SK-N-SH treated with all-trans-retinoic acid at 6 μM for 48 hours (cell line): ENCODE results near the gene ALDH16A1.
A peak's percentile ranks its signal among the peaks of the same experiment; 100 is the strongest.

Source experiments
- ATAC-seq: fragments of 200-7000 bp; cut with Tn5 transposase; 3 replicates; pipeline ENCODE4 v1.9.1; 2020; ENCODE audit warnings: mild to moderate bottlenecking, moderate library complexity
- ARNTL ChIP-seq: fragments of 450-650 bp; formaldehyde crosslinking; IDR thresholded peaks from 2 replicates; pipeline ENCODE4 v1.5.0; 2020; ENCODE audit warnings: low read depth, mild to moderate bottlenecking, moderate library complexity, borderline replicate concordance
- BACH2 ChIP-seq: fragments of 250-450 bp; sonication (Bioruptor Pico); IDR thresholded peaks from 2 replicates; pipeline ENCODE4 v1.9.0; 2021; ENCODE audit warnings: mild to moderate bottlenecking, borderline replicate concordance
- CSDC2 ChIP-seq: fragments of 250-450 bp; sonication (Bioruptor Pico); IDR thresholded peaks from 2 replicates; pipeline ENCODE4 v1.5.0; 2020; ENCODE audit warnings: mild to moderate bottlenecking, moderate library complexity
- ESRRG ChIP-seq: fragments of 250-450 bp; sonication (Bioruptor Pico); IDR thresholded peaks from 2 replicates; pipeline ENCODE4 v1.6.1; 2021; ENCODE audit warnings: mild to moderate bottlenecking
- GLIS3 ChIP-seq: fragments of 250-450 bp; sonication (Bioruptor Pico); IDR thresholded peaks from 2 replicates; pipeline ENCODE4 v1.5.0; 2020; ENCODE audit warnings: mild to moderate bottlenecking, moderate library complexity
- ISL1 ChIP-seq: fragments of 250-450 bp; sonication (Bioruptor Pico); IDR thresholded peaks from 2 replicates; pipeline ENCODE4 v2.1.2; 2022; ENCODE audit warnings: mild to moderate bottlenecking, moderate library complexity
- OSR1 ChIP-seq: fragments of 250-450 bp; sonication (Bioruptor Pico); IDR thresholded peaks from 2 replicates; pipeline ENCODE4 v1.8.0; 2022; ENCODE audit warnings: moderate library complexity, mild to moderate bottlenecking, inconsistent platforms
- POU6F1 ChIP-seq: fragments of 250-450 bp; sonication (Bioruptor Pico); IDR thresholded peaks from 2 replicates; pipeline ENCODE4 v1.8.0; 2021; ENCODE audit warnings: low read depth, mild to moderate bottlenecking, moderate library complexity, borderline replicate concordance
- PPARA ChIP-seq: fragments of 250-450 bp; sonication (Bioruptor Pico); IDR thresholded peaks from 2 replicates; pipeline ENCODE4 v1.5.0; 2020; ENCODE audit warnings: mild to moderate bottlenecking, borderline replicate concordance
- RARB ChIP-seq: fragments of 250-450 bp; sonication (Bioruptor Pico); IDR thresholded peaks from 2 replicates; pipeline ENCODE4 v1.8.0; 2021; ENCODE audit warnings: mild to moderate bottlenecking, moderate library complexity
- SNAI2 ChIP-seq: fragments of 250-450 bp; sonication (Bioruptor Pico); IDR thresholded peaks from 2 replicates; pipeline ENCODE4 v1.5.0; 2020; ENCODE audit warnings: mild to moderate bottlenecking, moderate library complexity
- TCF4 ChIP-seq: fragments of 250-450 bp; sonication (Bioruptor Pico); IDR thresholded peaks from 2 replicates; pipeline ENCODE4 v1.8.0; 2021; ENCODE audit warnings: mild to moderate bottlenecking, moderate library complexity, borderline replicate concordance
- TOX ChIP-seq: fragments of 250-450 bp; sonication (Bioruptor Pico); IDR thresholded peaks from 2 replicates; pipeline ENCODE4 v1.8.0; 2021; ENCODE audit warnings: mild to moderate bottlenecking, moderate library complexity, borderline replicate concordance
- TSHZ2 ChIP-seq: fragments of 250-450 bp; sonication (Bioruptor Pico); IDR thresholded peaks from 2 replicates; pipeline ENCODE4 v1.5.0; 2020; ENCODE audit warnings: mild to moderate bottlenecking, moderate library complexity
- ZC3H10 ChIP-seq: fragments of 250-450 bp; sonication (Bioruptor Pico); IDR thresholded peaks from 2 replicates; pipeline ENCODE4 v1.5.1; 2021; ENCODE audit warnings: mild to moderate bottlenecking, moderate library complexity
- ZFP3 ChIP-seq: fragments of 250-450 bp; sonication (Bioruptor Pico); IDR thresholded peaks from 2 replicates; pipeline ENCODE4 v1.5.0; 2020; ENCODE audit warnings: mild to moderate bottlenecking, moderate library complexity
- ZFP30 ChIP-seq: fragments of 450-650 bp; formaldehyde crosslinking; IDR thresholded peaks from 2 replicates; pipeline ENCODE4 v1.5.0; 2022; ENCODE audit warnings: mild to moderate bottlenecking, moderate library complexity
- ZNF565 ChIP-seq: fragments of 450-650 bp; formaldehyde crosslinking; conservative IDR thresholded peaks from 2 replicates; pipeline ENCODE4 v1.5.0; 2020; ENCODE audit warnings: low read depth, mild to moderate bottlenecking, moderate library complexity
- ZNF70 ChIP-seq: fragments of 450-650 bp; formaldehyde crosslinking; IDR thresholded peaks from 2 replicates; pipeline ENCODE4 v1.5.0; 2020; ENCODE audit warnings: mild to moderate bottlenecking, moderate library complexity
- ZNF8 ChIP-seq: fragments of 450-650 bp; formaldehyde crosslinking; IDR thresholded peaks from 2 replicates; pipeline ENCODE4 v1.5.0; 2020; ENCODE audit warnings: mild to moderate bottlenecking, moderate library complexity
- TF ChIP-seq, protein P1 (sequence below): fragments of 250-450 bp; sonication (Bioruptor Pico); IDR thresholded peaks from 2 replicates; pipeline ENCODE4 v1.8.0; 2020; ENCODE audit warnings: mild to moderate bottlenecking, moderate library complexity, borderline replicate concordance
- TF ChIP-seq, protein P2 (sequence below): fragments of 250-450 bp; sonication (Bioruptor Pico); IDR thresholded peaks from 2 replicates; pipeline ENCODE4 v1.5.1; 2020; ENCODE audit warnings: low read depth, mild to moderate bottlenecking, moderate library complexity
- TF ChIP-seq, protein P3 (sequence below): fragments of 250-450 bp; sonication (Bioruptor Pico); IDR thresholded peaks from 2 replicates; pipeline ENCODE4 v1.5.1; 2021; ENCODE audit warnings: mild to moderate bottlenecking, moderate library complexity

Gene ALDH16A1

GRCh38 chr19:49453013-49453756, at the start of gene ALDH16A1:
ALDH16A1 (plus strand) TSS chr19:49453225; CDS start chr19:49453332, 107 bp downstream.
- TF ChIP-seq ISL1 (CRISPR knock-in tag) (no peak), ESRRG (CRISPR knock-in tag) (0 out of 2 replicates have a peak, but pooled peaks have one; percentile 45), TOX (no peak), OSR1 (no peak), ZNF8 (CRISPR knock-in tag) (no peak)
- TF ChIP-seq, all 23 proteins: peak for 1
- ATAC-seq = peak; percentile 93

DNA sequence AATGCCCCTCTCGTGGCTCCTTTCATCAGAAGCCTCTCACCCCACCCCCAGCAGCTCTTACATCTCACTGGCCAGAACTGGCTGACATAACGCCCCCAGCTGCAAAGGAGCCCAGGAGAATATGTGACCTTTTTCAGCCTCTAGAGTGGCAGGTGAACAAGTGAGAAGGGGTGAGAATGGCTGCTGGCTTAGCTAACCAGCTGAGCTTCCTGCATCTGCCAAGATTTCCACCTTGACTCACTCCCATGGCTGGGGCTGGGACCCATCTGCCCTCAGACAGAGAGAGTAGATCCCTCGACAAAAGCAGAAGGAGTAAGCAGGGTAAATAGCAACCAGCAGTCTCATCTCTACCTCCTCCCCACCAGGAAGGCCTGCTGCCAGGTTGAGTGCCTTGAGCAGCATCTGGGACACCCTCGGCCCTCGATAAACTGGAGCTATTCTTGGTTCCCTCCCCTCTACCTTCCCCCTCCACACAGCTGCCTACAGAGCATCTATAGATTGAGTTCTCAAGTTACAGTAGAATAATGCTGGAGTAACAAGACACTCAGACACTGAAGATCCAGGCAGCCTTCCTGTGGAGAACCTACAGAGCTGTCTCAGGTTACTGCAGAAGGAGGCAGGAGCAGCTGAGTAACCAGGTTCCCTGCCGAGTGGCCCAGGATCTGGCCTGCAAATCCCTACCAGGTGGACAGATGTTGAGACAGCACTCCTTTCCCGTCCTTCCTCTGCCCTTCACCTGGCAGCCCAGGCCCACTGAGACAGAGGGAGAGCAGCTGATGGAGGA, 49.4 kb upstream of the ALDH16A1 start:
- ATAC-seq = peak; percentile 91
- TF ChIP-seq SNAI2 (CRISPR knock-in tag) = no peak
- TF ChIP-seq RARB = no peak
- no peak for TF ChIP-seq ZFP30 (CRISPR knock-in tag)
- TF ChIP-seq TSHZ2 = no peak
- TF ChIP-seq CSDC2 (CRISPR knock-in tag) = no peak
- TF ChIP-seq, protein P1, sequence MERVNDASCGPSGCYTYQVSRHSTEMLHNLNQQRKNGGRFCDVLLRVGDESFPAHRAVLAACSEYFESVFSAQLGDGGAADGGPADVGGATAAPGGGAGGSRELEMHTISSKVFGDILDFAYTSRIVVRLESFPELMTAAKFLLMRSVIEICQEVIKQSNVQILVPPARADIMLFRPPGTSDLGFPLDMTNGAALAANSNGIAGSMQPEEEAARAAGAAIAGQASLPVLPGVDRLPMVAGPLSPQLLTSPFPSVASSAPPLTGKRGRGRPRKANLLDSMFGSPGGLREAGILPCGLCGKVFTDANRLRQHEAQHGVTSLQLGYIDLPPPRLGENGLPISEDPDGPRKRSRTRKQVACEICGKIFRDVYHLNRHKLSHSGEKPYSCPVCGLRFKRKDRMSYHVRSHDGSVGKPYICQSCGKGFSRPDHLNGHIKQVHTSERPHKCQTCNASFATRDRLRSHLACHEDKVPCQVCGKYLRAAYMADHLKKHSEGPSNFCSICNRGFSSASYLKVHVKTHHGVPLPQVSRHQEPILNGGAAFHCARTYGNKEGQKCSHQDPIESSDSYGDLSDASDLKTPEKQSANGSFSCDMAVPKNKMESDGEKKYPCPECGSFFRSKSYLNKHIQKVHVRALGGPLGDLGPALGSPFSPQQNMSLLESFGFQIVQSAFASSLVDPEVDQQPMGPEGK = no peak
- TF ChIP-seq ZNF70 (CRISPR knock-in tag) = no peak
- TF ChIP-seq ZNF565 (CRISPR knock-in tag) = no peak
- TF ChIP-seq, protein P2, sequence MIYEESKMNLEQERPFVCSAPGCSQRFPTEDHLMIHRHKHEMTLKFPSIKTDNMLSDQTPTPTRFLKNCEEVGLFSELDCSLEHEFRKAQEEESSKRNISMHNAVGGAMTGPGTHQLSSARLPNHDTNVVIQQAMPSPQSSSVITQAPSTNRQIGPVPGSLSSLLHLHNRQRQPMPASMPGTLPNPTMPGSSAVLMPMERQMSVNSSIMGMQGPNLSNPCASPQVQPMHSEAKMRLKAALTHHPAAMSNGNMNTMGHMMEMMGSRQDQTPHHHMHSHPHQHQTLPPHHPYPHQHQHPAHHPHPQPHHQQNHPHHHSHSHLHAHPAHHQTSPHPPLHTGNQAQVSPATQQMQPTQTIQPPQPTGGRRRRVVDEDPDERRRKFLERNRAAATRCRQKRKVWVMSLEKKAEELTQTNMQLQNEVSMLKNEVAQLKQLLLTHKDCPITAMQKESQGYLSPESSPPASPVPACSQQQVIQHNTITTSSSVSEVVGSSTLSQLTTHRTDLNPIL = no peak
- no peak for TF ChIP-seq ESRRG (CRISPR knock-in tag)
- no peak for TF ChIP-seq PPARA
- TF ChIP-seq ISL1 (CRISPR knock-in tag) = no peak
- no peak for TF ChIP-seq ARNTL (CRISPR knock-in tag)
- no peak for TF ChIP-seq ZFP3 (CRISPR knock-in tag)
- no peak for TF ChIP-seq TOX

DNA sequence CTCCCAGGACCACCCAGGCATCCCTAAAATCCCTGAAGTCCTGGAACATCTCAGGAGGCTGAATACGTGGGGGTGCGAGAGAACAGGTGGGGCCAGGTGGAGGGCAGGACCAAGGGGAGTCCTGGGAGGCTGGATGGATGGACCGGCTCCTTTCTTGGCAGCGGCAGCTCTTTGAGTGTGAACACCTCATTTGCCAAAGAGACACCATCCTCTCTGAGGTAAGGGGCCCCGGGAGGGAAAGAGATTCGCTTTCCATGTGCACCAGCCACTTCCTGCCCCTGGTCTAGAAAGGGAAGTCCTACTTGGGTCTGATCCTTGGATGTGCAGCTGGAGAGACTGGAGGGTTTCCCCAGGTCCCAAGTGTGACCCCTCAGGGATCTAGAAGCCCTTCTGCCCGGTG, 45.9 kb upstream of the ALDH16A1 start:
- ATAC-seq = no peak
- TF ChIP-seq ZNF565 (CRISPR knock-in tag) = no peak
- no peak for TF ChIP-seq ZC3H10 (CRISPR knock-in tag)
- no peak for TF ChIP-seq ZFP3 (CRISPR knock-in tag)
- TF ChIP-seq RARB = no peak
- TF ChIP-seq, protein P3, sequence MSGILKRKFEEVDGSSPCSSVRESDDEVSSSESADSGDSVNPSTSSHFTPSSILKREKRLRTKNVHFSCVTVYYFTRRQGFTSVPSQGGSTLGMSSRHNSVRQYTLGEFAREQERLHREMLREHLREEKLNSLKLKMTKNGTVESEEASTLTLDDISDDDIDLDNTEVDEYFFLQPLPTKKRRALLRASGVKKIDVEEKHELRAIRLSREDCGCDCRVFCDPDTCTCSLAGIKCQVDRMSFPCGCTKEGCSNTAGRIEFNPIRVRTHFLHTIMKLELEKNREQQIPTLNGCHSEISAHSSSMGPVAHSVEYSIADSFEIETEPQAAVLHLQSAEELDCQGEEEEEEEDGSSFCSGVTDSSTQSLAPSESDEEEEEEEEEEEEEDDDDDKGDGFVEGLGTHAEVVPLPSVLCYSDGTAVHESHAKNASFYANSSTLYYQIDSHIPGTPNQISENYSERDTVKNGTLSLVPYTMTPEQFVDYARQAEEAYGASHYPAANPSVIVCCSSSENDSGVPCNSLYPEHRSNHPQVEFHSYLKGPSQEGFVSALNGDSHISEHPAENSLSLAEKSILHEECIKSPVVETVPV (CRISPR knock-in tag) = no peak
- no peak for TF ChIP-seq ZNF70 (CRISPR knock-in tag)
- TF ChIP-seq, protein P2 = no peak
- no peak for TF ChIP-seq ZNF8 (CRISPR knock-in tag)
- TF ChIP-seq BACH2 (CRISPR knock-in tag) = no peak
- TF ChIP-seq ZFP30 (CRISPR knock-in tag) = no peak
- TF ChIP-seq ARNTL (CRISPR knock-in tag) = no peak
- TF ChIP-seq PPARA = no peak
- no peak for TF ChIP-seq SNAI2 (CRISPR knock-in tag)
- TF ChIP-seq POU6F1 (CRISPR knock-in tag) = no peak
- no peak for TF ChIP-seq TCF4 (CRISPR knock-in tag)
- no peak for TF ChIP-seq GLIS3 (CRISPR knock-in tag)
- no peak for TF ChIP-seq TSHZ2
